Kasumi-1 (cell line): Measurements from ENCODE around the gene YKT6.

Experiments used
- DNase-seq, 2 experiments: peaks; one replicate each; lab custom pipeline; 2025; lab: John Stamatoyannopoulos, UW

The YKT6 gene

DNA sequence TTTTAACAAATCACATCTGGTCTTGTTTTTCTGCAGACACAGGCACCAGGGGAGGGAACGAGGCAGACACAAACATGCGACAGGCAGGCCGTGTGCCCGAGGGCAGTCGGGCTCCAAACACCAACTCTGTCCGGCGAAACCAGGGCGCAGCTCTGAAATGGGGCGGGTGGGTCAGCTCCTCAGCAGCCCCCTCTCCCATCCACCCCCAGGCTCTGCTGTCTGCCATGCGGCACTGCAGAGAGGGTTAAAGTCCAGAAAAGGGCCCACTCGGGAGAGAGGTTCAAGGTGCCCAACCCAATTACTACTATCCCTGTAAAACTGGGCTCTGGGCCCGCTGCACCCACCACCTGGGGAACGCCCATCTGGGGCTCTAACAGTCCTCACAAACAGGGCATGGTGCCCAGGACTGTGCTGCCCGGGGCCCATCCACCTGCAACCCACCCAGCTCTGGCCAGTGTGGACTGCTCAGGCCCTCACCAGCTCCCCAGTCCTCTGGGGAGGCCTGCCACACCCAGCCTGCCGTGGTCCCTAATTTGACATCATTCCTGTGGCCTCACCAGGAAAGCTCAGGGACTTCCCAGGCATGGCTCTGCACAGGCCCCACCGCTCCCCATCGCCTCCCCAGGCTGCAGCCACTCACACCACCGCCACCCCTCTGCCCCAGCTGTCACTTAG, 18.7 kb downstream of the YKT6 start:
- DNase-seq = no peak

DNA sequence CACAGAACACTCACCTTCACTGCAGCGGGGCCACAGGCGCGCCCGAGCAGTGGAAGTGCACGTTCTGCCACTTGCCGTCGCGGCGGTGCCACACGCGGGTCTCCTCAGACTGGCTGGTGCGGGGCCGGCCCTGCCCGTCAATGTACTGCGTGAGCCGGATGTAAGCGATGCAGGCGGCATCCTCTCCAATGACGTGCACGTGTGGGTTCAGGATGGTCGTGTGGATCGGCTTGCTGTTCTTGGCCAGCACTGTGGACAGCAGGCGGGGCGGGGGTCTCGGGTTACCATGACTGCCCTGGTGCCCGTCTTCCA, 19.2 kb downstream of the YKT6 start:
- DNase-seq = no peak

DNA sequence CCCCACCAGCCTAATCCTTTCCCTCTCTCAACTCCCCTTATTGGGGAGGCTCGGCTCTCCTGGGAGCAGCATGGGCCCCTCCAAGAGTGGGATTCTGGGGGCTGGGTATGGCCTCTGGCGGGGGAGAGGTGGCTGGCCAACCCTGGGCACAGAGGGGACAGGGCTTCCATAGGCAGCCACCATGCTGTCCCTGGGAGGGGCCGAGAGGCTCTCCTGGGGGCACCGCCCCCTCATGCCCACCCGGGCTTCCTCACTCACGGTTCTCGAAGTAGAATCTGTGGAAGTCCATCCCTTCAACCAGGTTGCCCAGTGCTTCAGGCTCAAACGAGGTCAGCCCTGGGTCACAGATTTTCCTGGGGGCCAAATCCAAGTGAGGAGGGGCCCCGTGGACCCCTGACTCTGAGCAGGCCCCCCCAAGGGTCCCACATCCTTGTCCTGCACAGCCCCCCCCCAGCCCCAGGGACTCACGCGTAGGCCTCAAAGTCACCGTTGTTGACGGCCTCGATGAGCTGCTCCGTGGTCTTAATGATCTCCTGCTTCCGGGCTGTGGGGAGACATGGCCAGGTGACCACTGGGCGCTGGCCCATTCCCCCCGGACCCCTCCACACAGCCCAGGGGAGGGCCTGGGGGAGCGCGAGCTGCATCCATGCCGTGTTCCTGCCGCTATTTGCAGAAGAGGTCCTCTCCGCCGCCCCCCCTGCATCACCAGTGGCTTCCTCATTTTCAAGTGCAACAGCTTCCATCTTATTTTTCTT, 19.8 kb downstream of the YKT6 start:
- no peak for DNase-seq

DNA sequence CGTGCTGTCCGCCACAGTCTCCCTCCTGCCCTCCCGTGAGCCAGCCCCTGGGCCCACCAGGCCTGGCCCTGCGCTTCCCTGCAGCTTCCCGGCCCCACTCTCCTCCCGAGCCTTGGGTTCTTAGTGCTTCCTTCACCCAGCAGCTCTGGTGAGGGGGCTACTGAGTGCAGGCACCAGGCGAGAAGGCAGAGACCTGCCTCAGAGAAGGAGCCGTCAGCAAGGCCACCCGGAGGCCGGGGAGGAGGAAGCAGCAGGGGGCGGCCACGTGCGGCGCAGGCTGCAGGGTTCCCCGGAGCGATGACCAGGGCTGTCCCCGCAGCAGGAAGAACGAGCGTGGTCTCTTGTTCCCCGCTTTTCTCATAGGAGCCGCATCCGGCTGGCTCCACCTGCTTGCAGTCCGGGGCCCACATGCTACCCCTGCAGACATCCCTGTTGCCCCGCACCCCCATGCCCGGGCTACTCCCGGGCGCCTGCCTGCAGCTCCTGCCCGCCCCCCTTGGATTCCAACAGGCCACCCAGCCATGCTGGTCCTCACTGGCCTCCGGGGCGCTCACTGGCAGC, 20.5 kb downstream of the YKT6 start:
- no peak for DNase-seq

DNA sequence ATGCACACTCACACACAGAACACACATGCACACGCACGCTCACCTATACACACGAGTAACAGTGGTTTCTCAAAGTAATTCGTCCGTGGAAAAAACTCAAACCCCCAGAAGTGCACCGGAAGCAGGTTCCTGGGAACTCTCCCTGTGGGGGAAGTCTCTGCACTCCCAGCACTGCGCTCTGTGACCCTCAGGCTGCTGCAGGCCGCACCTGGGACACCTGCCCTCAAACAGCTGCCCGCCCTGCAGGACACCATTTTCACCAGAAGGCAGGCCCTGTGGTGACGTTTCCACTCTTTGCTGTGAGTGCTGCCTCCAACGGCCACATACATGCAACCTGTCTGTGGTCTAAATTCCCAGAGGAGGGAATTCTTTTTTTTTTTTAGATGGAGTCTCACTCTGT, 21.3 kb downstream of the YKT6 start:
- DNase-seq = no peak

DNA sequence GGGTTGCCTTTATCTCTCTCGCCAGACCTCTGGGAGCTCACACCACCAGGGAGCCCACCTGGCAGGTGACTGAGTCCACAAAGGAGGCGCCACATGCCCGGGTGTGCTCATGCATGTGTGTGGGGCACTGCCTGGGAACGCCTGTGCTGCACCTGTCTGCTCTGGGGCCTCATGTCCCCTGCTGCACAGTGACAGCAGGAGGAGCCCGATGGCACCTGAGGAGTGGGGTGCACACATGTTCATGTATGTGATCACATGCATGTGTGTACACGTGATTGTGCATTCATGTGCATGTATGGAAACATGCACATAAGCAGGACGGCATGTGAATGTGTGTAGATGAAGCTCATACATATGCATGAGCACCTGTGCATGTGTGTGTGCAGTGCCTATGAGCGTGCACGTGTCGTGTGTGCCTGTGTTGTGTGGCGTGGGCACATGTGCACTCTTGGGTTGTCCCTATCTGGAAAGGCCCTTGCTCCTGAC, 22.0 kb downstream of the YKT6 start:
- DNase-seq = no peak

DNA sequence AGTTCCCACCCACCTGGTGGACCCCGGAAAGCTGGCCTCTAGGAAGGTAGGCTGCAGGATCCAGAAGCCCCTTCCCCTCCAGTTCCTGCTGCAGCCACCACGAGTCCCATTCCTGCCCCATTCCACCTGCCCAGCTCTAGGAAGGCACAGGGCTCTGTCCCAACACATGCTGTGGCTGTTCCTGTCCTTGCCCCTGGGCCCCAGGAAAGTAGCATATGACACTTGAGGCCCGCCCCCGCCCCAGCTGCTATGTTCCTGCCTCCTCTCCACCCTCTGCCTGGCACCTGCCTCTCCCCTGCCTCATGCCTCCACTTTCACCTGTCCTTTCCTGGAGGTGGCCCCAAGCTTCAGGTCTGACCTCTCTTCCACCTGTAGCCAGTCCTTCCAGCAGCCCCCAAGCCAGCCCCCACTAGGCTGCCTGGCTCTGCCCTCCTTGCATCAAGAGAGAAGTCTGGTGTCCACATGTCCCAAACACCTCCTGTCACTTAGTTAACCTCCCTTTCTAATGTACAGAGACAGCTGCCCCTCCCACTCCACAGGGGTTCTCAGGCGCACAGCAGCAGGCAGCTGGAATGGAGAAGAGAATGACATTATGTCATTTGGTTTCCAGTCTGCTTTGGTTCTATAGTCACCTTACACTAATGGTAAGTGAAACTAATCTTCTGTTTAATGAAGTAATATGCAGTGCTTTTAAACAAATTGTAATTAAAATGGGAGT, 22.7 kb downstream of the YKT6 start:
- DNase-seq = no peak

DNA sequence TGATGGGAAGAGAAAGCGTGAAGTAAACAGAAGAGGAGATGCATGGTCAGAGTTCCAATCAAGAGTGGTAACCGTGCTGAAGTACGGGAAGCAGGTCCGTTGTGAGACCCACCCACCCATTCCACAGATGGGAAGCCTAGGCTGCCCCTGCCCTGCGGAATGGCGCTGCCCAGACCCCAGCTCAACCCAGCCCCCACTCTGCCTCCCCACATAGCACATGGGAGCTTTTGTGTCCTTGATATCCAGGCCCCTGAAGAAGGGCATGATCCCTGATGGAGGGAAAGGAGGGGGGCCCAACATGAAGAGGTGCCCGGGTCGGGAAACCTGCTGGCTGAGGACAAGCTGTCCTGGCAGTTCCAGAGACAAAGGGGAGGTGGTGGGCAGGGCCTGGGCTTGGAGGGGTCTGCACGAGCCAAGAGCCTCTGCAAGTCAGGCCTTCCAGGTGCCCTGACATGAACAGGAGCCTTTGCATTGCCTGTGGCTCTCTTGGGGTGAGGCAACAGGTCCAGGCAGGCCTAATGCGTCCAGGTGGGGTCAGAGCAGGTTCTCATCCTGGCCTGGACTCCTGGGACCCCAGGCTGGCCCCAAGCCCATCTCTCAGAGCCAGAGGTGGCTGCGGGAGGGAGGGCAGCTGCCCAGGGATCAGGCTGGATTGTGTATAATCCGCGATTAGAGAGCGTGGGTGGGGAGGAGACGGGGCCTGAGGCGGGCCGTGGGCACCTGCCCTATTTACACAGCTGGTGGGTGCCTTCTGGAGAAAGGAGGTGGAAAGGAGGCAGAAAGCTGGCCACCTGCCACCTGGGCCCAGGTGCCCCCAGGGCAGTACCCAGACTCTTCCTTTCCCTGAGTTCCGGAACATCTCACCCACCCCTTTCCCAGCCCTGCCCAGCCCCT, 23.5 kb downstream of the YKT6 start:
- no peak for DNase-seq

DNA sequence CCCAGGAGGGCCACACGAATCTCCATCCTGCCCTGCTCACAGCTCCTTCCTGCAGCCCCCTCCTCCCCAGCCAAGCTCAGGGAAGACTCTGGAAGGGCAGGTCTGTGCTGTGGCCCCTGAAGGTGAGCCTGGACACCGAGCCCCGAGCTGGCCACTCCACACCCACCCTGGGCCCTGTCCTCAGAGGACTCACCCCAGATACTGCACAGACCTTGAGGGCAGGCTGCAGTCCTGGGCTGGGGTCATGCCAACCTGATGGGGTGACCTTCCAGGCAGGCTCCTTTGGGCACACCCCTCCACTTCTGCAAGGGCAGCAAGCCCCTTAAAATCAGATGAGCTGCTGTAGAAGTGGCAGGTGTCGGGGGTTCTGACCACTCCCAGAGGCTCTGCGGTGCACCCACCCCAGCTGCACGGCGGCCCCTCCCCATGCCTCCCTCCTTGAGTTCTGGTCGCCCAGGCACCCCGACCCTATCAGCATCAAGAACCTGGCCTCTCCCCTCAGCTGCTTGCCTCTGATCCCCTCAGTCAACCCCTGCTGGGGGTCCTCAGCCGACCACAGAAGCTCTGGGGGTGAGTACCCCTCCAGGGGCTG, 24.3 kb downstream of the YKT6 start:
- no peak for DNase-seq

DNA sequence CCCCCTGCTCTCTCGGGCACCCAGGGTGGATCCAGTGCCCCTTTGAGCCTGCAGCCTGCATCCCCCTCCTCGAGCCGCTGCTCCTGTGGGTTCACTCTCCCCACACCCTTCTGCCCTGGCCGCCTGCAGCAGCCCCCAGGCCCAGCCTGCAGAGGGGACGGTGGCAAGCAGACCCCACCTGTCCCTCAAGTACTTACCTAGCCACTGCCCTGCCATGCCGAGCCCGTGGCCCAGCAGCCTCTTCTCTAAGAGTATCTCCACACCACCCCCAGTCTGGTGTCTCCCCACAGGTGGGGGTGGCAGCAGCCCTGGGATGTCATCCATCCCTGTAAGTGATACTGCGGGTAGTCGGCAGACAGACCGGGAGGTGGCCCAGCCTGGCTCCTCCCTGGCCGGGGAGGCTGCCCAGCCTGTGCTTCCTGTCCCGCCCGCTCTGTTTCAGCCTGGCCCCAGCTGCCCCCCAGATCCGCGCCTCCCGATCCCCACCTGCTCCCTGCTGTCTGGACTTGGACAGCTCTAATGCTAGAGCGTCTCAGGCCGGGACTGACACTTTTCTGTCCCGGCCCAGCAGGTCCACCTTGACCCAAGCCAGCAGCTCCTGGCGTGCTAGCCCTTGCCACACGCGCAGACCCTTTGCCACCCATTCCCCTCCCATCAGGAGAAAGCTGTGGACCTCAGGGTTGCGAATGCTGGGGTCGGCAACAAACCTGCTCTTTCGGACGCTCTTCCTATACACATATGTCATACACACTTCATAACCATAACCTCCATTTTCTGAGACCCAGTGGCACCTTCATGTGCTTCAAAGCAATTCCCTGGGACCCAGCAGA, 25.0 kb downstream of the YKT6 start:
- DNase-seq = no peak

DNA sequence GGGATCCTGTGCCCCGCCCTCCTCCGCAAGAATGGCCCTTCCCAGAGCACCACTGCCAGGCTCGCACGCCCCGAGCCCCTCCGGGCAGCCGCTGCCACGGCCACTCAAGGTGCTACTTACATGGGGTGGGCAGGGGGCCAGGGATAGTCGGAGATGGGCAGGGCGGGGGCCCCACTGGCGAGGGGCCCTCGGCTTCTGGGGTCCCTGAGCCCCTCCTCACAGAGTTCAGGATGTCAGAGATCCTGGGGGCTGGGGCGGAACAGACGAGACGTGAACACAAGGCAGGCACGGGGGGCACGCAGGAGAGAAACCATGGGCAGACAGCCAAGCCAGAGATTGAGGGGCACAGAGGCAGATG, 25.6 kb downstream of the YKT6 start:
- no peak for DNase-seq

DNA sequence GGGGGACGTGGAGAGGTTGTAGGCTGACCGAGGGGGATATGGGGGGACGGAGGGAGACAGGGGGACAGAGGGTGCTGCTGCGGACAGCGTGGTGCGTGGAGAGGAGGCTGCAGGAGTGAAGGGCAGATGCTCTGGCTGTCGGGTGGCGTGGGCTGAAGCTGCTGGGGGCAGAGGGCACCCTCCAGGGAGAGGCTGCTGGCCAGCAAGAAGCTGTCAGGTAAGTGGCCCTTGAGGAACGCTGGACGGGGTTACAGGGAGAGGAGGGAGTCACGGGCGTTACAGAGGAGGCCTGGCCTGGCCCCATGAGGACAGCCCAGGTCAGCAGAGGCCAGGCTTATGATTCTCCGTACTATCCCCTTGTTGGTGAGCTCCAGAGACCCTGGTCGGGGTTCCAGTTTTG, 27.1 kb downstream of the YKT6 start:
- no peak for DNase-seq

DNA sequence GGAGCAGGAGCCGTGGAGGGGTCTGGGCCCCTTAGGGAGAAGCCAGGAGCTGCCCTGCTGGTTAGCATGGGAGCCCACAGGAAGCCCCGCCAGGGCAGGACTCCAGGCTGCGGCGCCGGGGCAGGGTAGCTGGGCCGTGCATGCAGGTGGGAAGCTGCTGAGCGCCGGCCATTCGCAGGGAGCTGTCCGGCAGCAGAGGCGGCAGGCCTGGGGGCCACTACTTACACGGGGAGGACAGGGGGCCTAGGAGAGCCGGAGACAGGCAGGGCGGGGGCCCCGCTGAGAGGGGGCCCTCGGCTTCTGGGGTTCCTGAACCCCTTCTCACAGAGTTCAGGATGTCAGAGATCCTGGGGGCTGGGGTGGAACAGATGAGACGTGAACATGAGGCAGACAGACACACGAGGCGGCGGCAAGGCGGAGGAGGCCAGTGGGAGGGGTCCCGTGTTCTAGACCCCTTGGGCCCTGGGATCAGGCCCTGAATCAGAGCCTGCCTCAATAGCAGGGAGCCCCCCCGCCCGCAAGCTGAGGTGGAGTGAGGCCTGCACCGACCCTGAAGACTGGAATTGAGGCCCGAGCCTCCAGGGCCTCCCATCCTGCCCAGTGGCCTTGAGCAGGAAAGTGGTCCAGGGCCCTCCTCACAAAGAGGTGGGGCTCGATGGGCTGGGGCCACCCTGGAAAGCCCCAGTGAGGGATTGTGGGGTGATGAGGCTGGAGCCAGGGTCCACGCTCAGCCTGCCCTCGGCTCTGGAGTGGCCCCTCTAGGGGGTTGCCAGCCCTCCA, 28.0 kb downstream of the YKT6 start:
- DNase-seq = no peak

DNA sequence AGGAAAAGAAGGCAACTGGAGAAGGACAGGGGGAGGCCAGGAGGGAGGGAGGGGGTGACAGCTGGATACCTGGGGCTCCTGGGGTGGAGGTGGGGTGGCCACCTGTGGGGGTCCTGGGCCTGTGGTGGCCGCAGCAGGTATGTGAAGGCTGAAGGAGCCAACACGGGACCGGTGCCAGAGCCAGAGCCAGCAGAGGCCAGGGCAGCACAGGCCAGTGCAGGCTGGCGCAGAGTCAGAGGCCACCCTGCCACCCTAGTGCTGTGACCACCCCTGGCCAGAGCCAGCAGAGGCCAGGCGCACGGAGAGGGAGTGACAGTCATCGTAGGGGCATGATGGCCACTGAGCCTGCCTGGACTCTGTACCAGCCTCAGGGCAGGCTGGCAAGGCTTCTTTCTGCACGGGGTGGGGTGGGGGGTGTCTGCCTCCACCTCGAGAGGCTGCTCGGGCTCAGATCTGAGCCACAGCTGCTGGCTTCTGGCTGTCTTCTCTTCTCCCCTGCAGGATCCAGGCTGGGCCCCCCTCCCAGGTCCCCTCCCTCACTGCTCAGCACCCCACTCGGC, 28.8 kb downstream of the YKT6 start:
- DNase-seq = no peak

DNA sequence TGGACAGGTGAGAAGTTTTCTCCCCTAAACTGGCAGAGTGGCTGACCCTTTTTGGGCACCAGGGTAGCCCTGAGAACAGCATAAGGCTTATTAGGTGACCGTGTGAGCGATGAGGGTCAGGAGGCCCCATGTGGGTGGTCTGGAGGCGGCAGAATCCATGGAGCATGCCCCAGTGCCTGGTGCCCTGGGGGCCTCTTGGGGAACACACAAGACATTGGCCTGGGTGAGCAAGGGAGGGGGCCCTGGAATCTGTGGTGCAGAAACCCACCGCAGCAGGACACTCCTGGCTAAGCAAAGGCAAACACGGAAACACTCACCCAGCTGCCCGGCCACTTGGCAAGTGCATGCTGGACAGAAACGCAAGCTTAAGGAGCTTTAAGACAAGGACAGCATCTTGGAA, 29.5 kb downstream of the YKT6 start:
- no peak for DNase-seq

DNA sequence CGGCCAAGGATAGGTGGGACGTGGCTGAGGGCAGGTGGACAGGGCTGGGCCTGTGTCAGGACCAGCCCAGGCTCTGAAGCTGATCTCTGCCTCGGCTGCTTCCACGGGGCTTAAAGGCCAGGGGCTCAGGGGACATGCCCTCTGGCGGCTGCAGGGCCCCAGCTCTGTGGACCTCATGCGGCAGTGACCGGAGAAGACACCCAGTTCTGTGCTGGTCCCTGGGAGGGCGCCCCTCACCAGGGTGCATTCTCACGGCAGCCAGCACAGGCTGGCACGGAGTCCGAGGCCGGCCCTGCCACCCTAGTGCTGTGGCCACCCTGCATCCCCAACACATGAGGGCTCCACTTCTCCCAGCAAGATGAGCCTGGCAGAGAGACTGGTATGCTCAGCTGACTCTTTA, 30.3 kb downstream of the YKT6 start:
- DNase-seq = no peak

DNA sequence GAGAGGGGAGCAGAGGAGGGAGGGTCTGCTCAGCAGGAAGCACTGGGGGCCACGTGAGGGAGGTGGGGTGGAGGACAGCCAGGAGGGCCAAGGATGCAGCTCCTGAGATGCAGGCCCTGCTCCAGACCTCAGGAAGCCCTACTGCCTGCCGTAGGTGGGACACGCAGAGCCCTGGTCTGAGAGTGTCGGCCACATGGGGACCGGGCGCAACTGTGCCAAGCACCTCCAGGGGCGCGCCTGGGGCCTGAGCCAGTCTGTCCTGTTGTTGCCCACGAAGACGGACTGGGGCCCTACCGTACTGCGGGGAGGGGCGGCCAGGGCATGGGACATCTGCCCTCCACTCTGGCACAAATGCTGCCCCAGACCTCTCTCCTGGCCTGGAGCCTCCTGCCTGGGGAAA, 31.6 kb downstream of the YKT6 start:
- DNase-seq = no peak

DNA sequence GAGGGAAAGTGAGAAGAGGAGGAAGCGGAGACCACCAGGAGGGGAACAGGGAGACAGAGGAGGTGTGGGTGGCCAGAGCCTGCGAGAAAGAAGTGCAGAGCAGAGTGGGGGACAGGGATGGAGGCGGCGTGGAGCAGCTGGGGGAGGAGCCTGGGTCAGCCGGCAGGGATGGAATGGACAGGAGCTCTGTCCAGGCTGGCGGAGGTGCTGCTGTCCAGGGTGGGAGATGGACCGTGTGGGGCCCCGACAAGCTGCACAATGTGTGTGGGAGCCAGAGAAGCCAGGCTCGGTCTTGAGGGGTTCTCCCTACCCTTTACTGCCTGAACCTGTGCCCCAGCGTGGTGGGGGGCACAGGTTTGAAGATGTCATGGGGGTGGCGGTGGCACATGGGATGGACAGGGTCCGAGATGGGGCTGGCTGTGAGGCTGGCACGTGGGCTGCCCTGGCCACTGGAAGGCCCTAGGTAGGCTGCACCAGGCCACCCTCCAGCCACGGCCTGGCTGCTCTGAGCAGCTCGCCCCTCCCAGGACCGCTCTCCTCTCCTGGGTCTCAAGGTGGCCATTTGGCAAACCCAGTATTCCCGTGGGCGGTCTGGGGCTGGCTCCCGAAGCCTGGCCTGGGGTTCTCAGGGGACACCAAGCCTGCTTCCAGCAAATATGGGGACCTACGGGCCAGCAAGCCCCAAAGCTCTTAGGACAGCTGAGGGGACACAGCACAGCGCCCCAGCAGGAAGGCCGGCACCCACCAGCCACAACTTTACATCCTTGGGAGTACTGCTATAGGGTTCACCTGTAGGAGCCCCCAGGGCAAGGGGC, 32.3 kb downstream of the YKT6 start:
- DNase-seq = no peak

DNA sequence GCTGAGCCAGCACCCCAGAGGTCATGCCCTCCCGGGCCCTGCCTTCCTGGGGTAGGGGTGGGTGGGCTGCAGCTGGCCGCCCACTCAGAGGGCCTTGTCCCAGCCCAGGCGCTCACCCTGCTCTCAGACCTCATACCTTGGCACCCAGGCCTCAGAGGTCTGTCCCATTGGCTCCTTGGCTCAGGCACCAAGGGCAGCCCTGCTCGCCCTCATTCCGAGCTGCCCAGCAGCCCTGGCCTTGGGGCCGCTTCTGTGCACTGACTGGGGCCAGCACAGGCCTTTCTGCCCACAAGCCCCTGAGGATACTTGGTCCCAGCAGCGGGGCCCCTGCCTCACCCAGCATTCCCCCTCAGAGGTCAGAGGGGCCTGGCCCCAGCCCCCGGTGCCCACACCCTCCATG, 34.3 kb downstream of the YKT6 start:
- no peak for DNase-seq
